ENCODE data around the gene DAD1. TPM values are rescaled to one million over a fixed set of nuclear protein-coding genes. Genes with fewer than 3 reads are reported as not detected.
"Not testable (repeated sequence)": the region's sequence is repeated elsewhere in the genome, so short reads cannot be mapped to it uniquely, and the experiment has no call there.

The DAD1 gene
- polyA plus RNA-seq, 3 donors = 187 to 278 (median 235) TPM

DNA sequence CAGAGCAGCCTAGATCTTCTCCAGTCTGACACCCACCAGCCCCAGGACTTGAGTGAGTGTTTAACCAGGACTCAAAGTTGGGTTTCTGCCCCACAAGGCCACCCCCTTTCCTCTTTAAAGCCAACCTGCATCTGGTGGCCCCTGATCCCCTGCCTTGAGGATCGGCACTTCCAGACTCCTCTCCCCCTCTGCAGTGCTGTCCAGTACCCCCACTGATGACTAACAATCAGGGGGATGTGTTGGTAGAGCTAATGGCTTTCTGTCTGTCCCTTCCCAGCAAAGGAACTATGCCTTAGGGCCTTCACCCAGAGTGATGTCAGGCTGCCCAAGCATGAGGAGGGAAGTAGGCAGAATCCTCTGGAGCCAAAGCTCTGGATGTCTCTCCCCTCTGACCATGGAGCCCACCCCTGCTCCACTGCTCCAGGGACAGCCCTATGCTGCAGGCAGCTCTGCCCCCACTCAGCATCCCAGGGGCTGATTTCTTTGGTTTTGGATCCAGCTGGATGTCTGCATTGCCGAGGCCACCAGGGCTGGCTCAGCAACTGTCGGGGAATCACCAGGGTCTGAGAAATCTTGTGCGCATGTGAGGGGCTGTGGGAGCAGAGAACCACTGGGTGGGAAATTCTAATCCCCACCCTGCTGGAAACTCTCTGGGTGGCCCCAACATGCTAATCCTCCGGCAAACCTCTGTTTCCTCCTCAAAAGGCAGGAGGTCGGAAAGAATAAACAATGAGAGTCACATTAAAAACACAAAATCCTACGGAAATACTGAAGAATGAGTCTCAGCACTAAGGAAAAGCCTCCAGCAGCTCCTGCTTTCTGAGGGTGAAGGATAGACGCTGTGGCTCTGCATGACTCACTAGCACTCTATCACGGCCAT lies 42.9 kb downstream of the DAD1 start:
- WGBS, 3 donors = 52 to 79% (median 60%) methylated on average over 9 of the region's 9 CpGs

DNA sequence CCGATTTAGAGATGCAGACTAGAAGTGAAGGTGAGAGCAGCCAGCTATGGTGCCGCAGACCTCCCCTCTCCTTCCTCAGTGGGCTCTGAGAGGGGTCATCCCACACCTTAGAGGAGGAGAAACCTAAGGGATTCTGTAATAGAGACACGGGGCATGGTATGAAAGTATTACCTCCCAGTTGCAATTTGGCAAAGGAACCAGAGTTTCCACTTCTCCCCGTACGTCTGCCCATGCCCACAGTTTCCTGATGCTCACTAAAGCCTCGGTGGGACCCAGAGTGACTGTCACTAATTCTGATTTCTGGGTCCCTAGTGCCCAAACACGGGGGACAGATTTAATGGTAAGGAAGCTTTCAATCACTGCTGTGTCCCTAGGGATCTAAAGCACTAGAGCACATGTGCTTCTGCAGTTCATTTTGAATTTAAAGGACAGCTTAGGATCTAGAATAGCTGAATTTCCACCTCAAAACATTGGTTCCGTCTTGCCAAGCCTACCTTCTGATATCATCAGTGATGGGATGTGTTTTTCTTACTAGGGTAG lies 44.1 kb downstream of the DAD1 start:
- WGBS, 3 donors = 51 to 75% (median 56%) methylated on average over 8 of the region's 8 CpGs
- no peak overlapping the region for H3K27ac ChIP-seq (ENCODE audit: low read depth, low read length)

More for the DNA sequence above, 42.9 kb downstream of the DAD1 start:
- H3K27ac ChIP-seq (ENCODE audit: low read depth, low read length) = no peak overlapping the region

DNA sequence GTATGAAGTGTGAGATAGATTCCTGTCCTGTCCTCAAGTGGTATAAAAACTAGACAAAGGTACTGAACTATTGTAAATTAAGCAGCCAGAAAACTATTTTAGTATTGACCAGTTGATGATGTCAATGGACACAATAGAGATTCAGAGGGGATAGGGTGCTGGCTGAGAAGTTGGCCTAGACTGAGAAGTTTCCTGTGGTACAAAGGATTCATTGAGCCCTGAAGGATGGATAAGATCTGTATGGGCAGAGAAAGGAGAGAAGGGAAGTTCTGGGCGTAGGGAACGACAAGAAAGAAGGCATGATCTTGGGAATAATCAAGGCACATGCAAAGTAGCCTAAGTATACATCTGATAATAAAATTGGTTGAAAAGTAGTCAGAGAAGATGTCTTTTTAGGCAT lies 44.6 kb downstream of the DAD1 start:
- 90 to 95% (median 94%) methylated on average over 2 of the region's 2 CpGs for WGBS, 3 donors
- no peak overlapping the region for H3K27ac ChIP-seq (ENCODE audit: low read depth, low read length)

DNA sequence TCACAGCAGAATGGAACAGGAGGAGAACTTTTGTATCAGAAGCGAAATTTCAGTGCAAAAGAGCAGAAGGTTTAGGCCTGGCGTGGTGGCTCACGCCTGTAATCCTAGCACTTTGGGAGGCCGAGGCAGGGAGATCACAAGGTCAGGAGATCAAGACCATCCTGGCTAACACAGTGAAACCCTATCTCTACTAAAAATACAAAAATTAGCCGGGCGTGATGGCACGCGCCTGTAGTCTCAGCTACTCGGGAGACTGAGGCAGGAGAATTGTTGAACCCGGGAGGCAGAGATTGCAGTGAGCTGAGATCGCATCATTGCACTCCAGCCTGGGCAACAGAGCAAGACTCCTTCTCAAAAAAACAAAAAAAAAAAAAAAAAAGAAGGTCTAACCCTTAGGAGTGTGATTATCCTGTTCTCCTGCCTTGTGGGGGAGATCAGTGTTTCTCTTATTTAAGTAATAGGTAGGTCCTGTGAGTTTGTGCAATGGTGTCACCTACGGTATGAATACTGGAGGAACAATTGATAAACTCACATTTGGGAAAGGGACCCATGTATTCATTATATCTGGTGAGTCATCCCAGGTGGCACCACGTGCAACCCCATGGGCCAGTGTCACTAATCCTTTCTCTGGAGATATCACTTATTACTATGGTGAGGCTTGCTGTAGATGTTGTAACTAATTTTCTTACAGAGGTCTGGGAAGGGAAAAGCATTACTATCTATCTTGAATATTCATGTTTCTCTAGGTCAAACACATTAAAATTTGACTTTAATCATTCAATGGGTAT lies 45.3 kb downstream of the DAD1 start:
- 92 to 96% (median 95%) methylated on average over 13 of the region's 13 CpGs for WGBS, 3 donors
- H3K27ac ChIP-seq (ENCODE audit: low read depth, low read length) = not testable (repeated sequence)

DNA sequence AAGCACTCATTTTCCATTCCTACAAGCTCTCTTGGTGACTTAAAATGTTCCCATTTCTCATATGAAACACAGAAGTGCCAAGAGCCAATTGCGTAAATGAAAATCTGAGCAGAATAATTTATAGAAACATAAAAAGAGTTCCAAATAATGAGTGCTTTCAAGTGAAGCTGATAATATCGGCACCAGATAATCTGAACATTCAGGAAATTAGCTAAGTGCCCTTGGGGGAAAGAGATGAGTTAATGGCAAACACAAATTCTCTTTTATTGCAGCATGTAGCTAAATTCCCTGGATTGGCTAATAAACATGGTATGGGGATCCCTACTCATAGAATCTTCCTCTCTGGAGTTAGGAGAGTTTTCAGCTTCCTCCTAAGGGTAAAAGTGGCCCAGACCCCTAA lies 46.7 kb downstream of the DAD1 start:
- WGBS, 3 donors = 65 to 80% (median 71%) methylated on average over 2 of the region's 2 CpGs
- H3K27ac ChIP-seq (ENCODE audit: low read depth, low read length) = no peak overlapping the region

DNA sequence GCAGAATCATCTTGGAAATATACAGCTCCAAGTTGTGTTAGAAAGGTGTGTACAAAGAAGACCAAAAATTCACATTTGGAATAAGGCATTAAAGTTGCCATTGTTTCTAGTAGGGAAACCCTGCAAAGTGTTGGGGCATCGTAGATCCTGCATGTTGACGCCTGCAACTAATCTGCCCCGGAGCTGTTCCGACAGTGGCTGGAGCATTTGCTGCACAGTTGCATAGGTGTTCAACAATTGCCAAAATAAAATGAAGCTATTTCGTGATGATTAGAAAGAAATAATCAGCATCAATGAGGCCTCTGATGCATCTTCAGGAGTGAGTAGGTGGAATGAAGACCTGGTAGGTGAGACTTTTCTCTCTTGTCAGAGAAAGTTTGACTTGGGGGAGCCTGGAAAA lies 47.3 kb downstream of the DAD1 start:
- 92% methylated on average over 5 of the region's 5 CpGs for WGBS, 3 donors
- H3K27ac ChIP-seq (ENCODE audit: low read depth, low read length) = no peak overlapping the region

DNA sequence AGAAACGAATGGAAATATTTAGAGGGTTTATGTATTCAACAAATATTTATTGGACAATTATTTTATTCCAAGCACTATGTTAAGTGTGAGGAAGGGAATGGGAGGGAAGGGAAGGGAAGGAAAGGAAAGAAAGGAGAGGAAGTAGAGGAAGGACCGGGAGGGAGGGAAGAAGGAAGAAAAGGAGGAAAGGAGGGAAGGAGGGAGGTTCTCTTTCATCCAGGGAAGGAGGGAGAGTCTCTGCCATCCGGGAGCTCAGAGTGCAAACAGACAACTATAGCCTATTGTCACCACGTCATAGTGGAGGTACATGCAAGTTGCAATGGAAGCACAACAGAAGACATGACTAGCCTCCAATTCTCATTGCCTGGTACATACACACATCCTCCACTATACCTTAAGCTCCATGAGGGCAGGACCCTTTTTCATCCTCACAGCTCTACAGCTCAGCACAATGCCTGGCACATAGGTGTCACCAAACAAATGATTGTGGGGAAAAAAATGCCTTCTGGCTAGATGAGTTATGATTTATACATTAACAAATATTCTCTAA lies 48.1 kb downstream of the DAD1 start:
- H3K27ac ChIP-seq (ENCODE audit: low read depth, low read length) = no peak overlapping the region

DNA sequence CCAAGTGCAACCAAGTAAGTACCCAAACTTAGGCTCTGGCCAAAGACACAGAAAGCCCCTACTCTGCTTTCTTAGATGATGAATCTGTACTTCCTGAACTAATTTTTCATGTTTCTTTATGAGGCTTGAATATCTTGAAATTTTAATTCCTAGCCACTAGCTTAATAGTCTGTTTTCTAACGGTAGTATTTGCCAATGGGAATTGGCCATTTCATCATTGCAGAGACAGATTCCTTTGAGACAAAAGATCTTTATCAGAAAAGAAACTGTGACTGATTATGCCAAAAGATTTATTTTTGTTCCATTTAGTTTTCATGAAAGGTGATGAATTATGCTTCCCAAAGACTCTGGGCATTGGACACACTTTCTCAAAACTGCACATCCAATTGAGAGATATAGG lies 48.7 kb downstream of the DAD1 start:
- no peak overlapping the region for H3K27ac ChIP-seq (ENCODE audit: low read depth, low read length)
- 20 to 36% (median 28%) methylated on average over 1 of the region's 1 CpG for WGBS, 3 donors

More for the DNA sequence above, 48.1 kb downstream of the DAD1 start:
- 66 to 76% (median 70%) methylated on average over 4 of the region's 4 CpGs for WGBS, 3 donors

DNA sequence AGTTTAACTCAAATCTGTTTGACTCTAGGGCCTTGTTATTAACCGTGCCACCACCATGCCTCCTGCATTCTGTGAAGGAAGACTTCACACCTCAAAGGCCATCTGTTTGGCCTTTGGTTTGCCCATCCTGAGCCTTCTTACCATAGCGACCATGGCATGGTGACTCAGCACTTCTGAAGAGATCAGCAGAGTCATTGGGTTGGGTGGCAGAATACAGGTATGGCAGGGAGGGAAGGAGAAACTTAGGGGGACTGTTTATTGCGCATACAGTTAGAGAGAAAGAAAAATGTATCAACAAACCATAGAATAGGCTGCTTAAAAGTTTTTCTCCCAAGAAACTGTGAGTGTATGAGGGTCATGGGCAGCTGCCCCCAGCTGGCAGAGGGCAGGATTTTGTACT lies 49.2 kb downstream of the DAD1 start:
- 69 to 93% (median 82%) methylated on average over 3 of the region's 3 CpGs for WGBS, 3 donors
- no peak overlapping the region for H3K27ac ChIP-seq (ENCODE audit: low read depth, low read length)

DNA sequence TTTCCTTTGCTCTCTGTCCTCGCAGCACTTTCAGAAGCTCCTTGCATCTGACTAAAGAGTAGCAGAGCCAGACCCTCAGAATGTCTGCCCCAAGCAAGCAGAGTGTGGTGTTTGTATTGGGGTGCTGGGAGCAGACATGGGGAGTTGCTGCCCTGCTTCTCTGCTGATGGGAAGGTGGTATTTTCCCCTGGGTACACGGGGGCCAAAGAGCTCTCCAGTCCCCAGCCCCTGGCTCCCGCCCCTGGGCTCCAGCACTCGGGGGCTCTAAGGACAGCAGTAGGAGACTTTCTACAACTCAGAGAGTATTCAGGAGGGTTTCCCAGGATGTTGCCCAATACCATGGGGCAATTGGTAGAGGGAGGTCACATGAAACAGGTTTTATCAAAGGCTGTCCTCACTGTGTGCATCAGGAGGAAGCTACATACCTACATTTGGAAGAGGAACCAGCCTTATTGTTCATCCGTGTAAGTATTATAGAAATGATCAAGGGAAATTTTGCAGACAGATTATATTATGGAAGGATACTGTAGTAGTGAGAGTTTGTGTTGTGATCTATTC lies 50.3 kb downstream of the DAD1 start:
- WGBS, 3 donors = 64 to 74% (median 70%) methylated on average over 5 of the region's 5 CpGs
- no peak overlapping the region for H3K27ac ChIP-seq (ENCODE audit: low read depth, low read length)

DNA sequence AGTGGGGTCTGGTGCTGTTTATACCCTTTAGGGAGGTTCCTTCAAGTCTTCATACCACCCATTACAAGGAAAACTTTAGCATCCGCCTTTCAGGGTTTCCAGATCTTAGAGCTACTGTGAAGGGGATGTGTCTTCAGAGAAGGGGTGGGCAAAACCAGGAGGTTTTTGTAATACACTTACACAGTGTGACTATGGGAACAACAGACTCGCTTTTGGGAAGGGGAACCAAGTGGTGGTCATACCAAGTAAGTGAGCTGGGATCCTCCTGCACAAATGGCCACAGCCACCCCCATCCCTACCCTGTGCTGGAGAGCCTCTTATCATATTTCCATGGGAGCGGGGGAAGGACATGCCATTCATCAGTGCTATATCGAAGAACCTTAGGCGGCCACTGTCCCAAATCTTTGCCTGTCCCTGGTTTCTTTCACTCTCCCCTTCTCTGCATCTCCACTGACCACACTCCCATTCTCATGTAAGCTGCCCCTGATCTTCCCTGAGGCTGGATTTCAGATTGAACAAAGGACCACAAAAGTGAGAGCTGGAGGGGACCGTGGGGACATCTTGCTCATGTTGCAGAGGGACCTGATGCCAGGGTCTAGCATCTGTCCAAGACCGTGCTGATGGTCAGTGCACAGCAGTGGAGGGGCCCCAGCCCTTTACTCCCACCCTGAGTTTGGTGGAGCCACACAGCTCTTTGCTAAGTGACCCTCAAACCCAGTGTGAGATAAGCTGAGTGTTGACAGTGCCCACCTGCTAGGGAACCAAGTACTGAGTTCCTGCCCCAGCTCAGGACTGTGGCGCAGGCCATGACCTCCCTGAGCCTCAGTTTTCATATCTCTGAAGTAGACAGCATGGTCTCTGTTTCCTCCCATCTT lies 51.4 kb downstream of the DAD1 start:
- no peak overlapping the region for H3K27ac ChIP-seq (ENCODE audit: low read depth, low read length)

DNA sequence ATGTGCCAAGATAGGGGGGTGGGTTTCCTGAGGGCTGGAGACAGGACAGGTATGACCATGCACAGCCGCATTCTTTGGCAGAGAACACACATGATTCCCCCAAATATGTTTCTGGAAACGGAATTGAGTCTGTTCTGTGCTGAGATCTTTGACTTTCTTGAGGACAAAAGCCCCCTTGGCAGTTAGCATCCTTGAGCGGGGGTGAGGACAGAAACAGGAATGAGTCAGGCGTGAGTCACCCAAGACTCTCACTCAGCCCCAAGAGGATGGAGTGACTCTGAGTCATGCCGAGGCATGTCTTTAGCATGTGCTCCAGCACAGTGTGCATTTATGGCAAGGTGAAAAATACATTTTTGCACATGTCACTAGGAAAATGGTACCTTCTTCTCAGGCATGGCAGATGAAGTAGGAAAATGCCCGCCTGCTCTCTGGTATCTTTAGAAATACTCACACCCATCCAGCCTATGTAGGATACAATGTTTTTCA lies 52.1 kb downstream of the DAD1 start:
- 48 to 65% (median 51%) methylated on average over 6 of the region's 6 CpGs for WGBS, 3 donors
- H3K27ac ChIP-seq (ENCODE audit: low read depth, low read length) = no peak overlapping the region

More for the DNA sequence above, 51.4 kb downstream of the DAD1 start:
- 92 to 95% (median 92%) methylated on average over 8 of the region's 8 CpGs for WGBS, 3 donors

DNA sequence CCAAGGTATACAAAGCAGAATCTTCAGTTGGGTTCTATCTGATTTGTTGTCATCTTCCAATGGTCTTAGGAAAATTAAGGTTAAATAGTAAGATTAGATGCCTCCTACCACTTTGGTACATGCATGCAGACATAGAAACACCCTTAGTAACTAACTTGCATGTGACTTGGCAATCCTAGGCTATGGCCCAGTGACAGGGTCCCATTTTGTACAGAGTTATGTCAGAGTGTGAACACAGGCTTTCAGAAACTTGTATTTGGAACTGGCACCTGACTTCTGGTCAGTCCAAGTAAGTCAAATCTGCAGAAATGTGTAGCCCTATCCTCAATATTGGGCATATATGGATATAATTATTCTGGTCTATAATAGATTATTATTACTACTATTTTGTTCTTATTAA lies 53.1 kb downstream of the DAD1 start:
- no peak overlapping the region for H3K27ac ChIP-seq (ENCODE audit: low read depth, low read length)

DNA sequence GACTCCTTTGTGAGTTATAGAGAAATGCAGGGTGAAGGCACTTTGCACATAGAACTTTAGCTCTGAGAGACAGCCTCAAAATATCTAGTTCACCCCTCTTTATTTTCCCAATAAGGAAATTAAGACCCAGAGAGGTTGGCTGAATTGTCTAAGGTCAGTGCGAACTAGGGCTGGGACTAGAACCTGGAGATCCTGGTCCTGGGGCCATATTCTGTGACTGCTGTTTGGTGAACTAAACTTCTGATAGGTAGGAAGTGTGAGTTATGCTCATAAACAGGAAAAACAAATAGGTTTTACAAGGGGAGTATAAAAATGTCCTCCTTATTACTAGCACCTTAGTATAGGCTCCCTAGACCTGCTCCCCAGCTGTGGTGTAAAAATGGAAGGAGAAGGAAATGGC lies 53.9 kb downstream of the DAD1 start:
- WGBS, 3 donors = 86 to 97% (median 95%) methylated on average over 1 of the region's 1 CpG
- no peak overlapping the region for H3K27ac ChIP-seq (ENCODE audit: low read depth, low read length)

DNA sequence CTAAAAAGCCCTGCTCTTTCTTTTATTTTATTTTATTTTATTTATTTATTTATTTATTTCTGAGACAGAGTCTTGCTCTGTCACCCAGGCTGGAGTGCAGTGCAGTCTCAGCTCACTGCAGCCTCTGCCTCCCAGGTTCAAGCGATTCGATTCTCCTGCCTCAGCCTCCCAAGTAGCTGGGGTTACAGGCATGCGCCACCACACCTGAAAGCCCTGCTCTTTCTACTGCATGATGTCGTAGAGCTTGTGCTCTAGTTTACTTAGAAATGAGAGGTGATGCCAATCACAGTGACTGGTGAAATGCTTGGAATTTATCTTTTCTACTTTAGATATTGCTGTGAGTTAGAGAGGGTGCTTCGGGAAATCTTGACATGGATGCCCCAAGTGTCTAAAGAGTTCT lies 54.5 kb downstream of the DAD1 start:
- no peak overlapping the region for H3K27ac ChIP-seq (ENCODE audit: low read depth, low read length)
- WGBS, 3 donors = 87 to 93% (median 92%) methylated on average over 5 of the region's 5 CpGs

DNA sequence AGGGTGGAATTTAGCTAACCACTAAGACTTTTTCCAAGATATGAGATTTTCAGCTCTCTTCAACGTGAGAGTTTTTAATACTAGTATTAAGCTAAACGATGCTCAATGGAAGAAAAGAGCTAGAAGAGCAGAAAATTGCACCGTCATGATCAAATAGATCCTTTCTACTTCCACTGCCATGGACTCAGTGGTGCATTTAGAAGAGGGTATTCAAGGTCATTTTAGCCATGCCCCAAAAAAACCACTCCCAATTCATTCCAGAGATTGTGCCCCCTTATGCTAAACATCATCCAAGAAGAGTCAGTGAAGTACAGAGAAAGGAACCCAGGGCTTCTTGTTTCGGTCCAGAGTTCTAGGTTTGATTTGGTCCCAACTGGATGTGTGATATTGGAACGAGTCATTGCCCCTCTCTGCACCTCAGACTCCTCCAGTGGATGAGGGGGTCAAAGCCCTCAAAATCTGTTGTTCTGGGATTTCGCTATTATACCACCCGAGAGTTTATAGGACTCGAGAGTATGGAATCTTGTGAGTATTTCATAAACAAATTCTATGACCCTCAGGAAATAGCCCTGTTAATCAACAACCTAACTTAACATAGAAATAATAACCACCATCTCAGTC lies 55.2 kb downstream of the DAD1 start:
- 83 to 95% (median 92%) methylated on average over 8 of the region's 8 CpGs for WGBS, 3 donors
- no peak overlapping the region for H3K27ac ChIP-seq (ENCODE audit: low read depth, low read length)

DNA sequence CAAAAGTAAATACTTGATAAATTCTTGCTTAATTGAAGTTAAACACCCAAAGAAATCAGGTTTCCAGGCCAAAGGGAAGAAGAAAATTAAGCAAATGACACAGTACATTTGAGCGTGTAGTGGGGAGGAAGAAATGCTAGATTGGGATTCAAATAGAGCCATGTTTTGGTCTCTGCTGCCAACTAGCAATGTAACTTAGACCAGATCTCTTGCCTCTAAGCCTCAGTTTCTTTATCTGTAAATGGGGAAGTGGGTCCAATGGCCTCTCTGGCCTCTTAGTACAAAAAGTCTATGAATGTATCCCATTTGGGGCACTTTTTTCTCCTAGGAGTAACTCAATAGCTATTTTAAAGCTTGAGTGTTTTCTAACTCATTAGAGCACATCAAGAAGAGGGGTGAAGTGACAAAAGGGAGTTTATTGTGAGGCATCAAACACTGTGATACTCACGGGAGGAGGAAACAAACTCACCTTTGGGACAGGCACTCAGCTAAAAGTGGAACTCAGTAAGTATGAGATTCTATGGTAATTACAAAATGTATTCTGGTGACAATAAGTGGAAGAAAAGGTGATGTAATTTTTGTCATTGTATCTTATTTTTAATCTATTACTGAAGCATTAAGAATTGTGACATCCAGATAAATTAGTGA lies 55.8 kb downstream of the DAD1 start:
- WGBS, 3 donors = 80 to 89% (median 82%) methylated on average over 2 of the region's 2 CpGs
- H3K27ac ChIP-seq (ENCODE audit: low read depth, low read length) = no peak overlapping the region
